DMS114 treated with DMSO at 0.1 percent for 48 hours (cell line): ENCODE results near the gene GRK4.

ENCODE experiments used
- DNase-seq: peaks from one replicate; lab custom pipeline; 2025; ENCODE audit not compliant: unreplicated experiment; lab: John Stamatoyannopoulos, UW

Gene GRK4

GRCh38 chr4:3067473-3068001 lies 104.2 kb downstream of the GRK4 start:
- no peak for DNase-seq

- no peak for DNase-seq
These were observed 106.4 kb downstream of the GRK4 start for GRCh38 chr4:3069661-3070199.

- no peak for DNase-seq
These were observed 107.5 kb downstream of the GRK4 start for GRCh38 chr4:3070709-3071500.

DNA sequence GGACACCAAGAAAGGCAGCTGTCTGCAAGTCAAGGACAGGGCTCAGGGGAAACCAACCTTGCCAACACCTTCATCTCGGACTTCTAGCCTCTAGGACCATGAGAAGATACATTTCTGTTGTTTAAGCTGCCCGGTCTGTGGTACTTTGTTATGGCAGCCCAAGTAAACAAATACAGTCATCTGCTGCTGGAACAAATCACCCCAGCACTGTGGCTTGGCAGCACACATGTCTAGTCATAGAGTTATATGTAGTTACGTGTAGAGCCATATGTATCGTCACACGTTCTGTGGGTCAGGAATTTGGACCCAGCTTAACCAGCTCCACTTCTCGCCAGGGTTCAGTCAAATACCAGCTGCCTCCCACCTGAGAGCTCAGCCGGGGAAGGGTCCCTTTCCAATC lies 108.4 kb downstream of the GRK4 start:
- no peak for DNase-seq

- DNase-seq = no peak
These were observed 110.0 kb downstream of the GRK4 start for GRCh38 chr4:3073158-3074077.

DNA sequence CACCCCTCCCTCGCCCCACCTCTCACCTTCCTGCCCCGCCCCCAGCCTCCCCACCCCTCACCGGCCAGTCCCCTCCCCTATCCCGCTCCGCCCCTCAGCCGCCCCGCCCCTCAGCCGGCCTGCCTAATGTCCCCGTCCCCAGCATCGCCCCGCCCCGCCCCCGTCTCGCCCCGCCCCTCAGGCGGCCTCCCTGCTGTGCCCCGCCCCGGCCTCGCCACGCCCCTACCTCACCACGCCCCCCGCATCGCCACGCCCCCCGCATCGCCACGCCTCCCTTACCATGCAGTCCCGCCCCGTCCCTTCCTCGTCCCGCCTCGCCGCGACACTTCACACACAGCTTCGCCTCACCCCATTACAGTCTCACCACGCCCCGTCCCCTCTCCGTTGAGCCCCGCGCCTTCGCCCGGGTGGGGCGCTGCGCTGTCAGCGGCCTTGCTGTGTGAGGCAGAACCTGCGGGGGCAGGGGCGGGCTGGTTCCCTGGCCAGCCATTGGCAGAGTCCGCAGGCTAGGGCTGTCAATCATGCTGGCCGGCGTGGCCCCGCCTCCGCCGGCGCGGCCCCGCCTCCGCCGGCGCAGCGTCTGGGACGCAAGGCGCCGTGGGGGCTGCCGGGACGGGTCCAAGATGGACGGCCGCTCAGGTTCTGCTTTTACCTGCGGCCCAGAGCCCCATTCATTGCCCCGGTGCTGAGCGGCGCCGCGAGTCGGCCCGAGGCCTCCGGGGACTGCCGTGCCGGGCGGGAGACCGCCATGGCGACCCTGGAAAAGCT lies 110.9 kb downstream of the GRK4 start, which contains the start of the genes HTT and HTT-AS:
Gene HTT (plus strand): TSS at position 604 of the 768 bp plus-strand sequence. CDS start 145 bp downstream, at position 749.
Gene HTT-AS (minus strand): TSS at position 461 of the 768 bp plus-strand sequence.
- peak; percentile 63 for DNase-seq

GRCh38 chr4:3074846-3075651 lies 111.7 kb downstream of the GRK4 start:
- peak; percentile 51 for DNase-seq

- no peak for DNase-seq
These were observed 112.2 kb downstream of the GRK4 start for GRCh38 chr4:3075652-3075981.

- no peak for DNase-seq
These were observed 114.4 kb downstream of the GRK4 start for GRCh38 chr4:3077796-3078195.

- DNase-seq = no peak
These were observed 116.3 kb downstream of the GRK4 start for GRCh38 chr4:3079694-3080123.

- DNase-seq = no peak
These were observed 119.6 kb downstream of the GRK4 start for GRCh38 chr4:3082925-3083515.

GRCh38 chr4:3083732-3084131 lies 120.4 kb downstream of the GRK4 start:
- DNase-seq = no peak

- DNase-seq = no peak
These were observed 122.7 kb downstream of the GRK4 start for GRCh38 chr4:3085948-3086670.

- DNase-seq = no peak
These were observed 123.9 kb downstream of the GRK4 start for GRCh38 chr4:3087115-3087797.
